Loucy (cell line): Measurements from ENCODE around the gene PPP4C.
A peak's percentile ranks its signal among the peaks of the same experiment; 100 is the strongest.

Experiments used
- H2AFZ ChIP-seq: fragments of 200-600 bp; sonication (generic); 2 replicates; pipeline ENCODE4 v1.6.0; 2016; ENCODE audit warnings: antibody characterized with exemption, mild to moderate bottlenecking, low read length, moderate library complexity
- H3F3A ChIP-seq: fragments of 200-600 bp; 2 replicates; pipeline ENCODE4 v1.6.0; 2016; ENCODE audit warnings: antibody characterized with exemption, low read depth, mild to moderate bottlenecking
- H3K27me3 ChIP-seq: fragments of 200-600 bp; sonication (generic); 2 replicates; pipeline ENCODE4 v1.6.1; 2014; ENCODE audit warnings: low read length, mild to moderate bottlenecking; ENCODE audit not compliant: insufficient read depth, poor library complexity, severe bottlenecking
- H3K36me3 ChIP-seq: fragments of 200-600 bp; sonication (generic); 2 replicates; pipeline ENCODE4 v1.6.1; 2016; ENCODE audit warnings: low read length; ENCODE audit not compliant: insufficient read depth
- H3K4me1 ChIP-seq: fragments of 200-600 bp; sonication (generic); 2 replicates; pipeline ENCODE4 v1.5.1; 2014; ENCODE audit warnings: low read length, mild to moderate bottlenecking; ENCODE audit not compliant: insufficient read depth, poor library complexity, severe bottlenecking
- H3K4me2 ChIP-seq: fragments of 200-600 bp; sonication (generic); 2 replicates; pipeline ENCODE4 v1.6.0; 2014; ENCODE audit warnings: antibody characterized with exemption, low read length, low read depth, mild to moderate bottlenecking; ENCODE audit not compliant: poor library complexity, severe bottlenecking
- H3K4me3 ChIP-seq: fragments of 200-600 bp; sonication (generic); 2 replicates; pipeline ENCODE4 v1.5.1; 2014; ENCODE audit warnings: low read length, mild to moderate bottlenecking, mixed read lengths; ENCODE audit not compliant: poor library complexity, severe bottlenecking
- H3K79me2 ChIP-seq: fragments of 200-600 bp; sonication (generic); 2 replicates; pipeline ENCODE4 v1.6.1; 2014; ENCODE audit warnings: low read length; ENCODE audit not compliant: insufficient read depth
- H3K9ac ChIP-seq: fragments of 200-600 bp; sonication (generic); 2 replicates; pipeline ENCODE4 v1.6.0; 2014; ENCODE audit warnings: mild to moderate bottlenecking, low read depth, low read length, moderate library complexity; ENCODE audit not compliant: poor library complexity, severe bottlenecking
- H3K9me2 ChIP-seq: fragments of 200-600 bp; sonication (generic); replicated peaks from 2 replicates; pipeline ENCODE4 v1.6.1; 2016; ENCODE audit warnings: low read depth, low read length, mixed read lengths
- H3K9me3 ChIP-seq: fragments of 200-600 bp; sonication (generic); 2 replicates; pipeline ENCODE4 v1.6.1; 2014; ENCODE audit warnings: mild to moderate bottlenecking, antibody characterized with exemption, low read length, low read depth; ENCODE audit not compliant: insufficient read depth
- H4K20me1 ChIP-seq: fragments of 200-600 bp; sonication (generic); 2 replicates; pipeline ENCODE4 v1.6.0; 2014; ENCODE audit warnings: antibody characterized with exemption, low read length, mild to moderate bottlenecking; ENCODE audit not compliant: insufficient read depth, poor library complexity, severe bottlenecking
- EZH2phosphoT487 ChIP-seq: fragments of 200-600 bp; IDR thresholded peaks from 2 replicates; pipeline ENCODE4 v1.6.1; 2018; ENCODE audit warnings: antibody characterized with exemption, mild to moderate bottlenecking, moderate library complexity, borderline replicate concordance
- TF ChIP-seq, protein P1 (sequence below): fragments of 200-600 bp; sonication (generic); conservative IDR thresholded peaks from 2 replicates; pipeline ENCODE4 v1.5.1; 2014; ENCODE audit warnings: mild to moderate bottlenecking, antibody characterized with exemption, low read length

PPP4C gene

GRCh38 chr16:30075503-30076275 lies at the start of gene PPP4C:
TSS of gene PPP4C (plus strand) at chr16:30075994. CDS start at chr16:30076378, 384 bp downstream.
- TF ChIP-seq, protein P1, sequence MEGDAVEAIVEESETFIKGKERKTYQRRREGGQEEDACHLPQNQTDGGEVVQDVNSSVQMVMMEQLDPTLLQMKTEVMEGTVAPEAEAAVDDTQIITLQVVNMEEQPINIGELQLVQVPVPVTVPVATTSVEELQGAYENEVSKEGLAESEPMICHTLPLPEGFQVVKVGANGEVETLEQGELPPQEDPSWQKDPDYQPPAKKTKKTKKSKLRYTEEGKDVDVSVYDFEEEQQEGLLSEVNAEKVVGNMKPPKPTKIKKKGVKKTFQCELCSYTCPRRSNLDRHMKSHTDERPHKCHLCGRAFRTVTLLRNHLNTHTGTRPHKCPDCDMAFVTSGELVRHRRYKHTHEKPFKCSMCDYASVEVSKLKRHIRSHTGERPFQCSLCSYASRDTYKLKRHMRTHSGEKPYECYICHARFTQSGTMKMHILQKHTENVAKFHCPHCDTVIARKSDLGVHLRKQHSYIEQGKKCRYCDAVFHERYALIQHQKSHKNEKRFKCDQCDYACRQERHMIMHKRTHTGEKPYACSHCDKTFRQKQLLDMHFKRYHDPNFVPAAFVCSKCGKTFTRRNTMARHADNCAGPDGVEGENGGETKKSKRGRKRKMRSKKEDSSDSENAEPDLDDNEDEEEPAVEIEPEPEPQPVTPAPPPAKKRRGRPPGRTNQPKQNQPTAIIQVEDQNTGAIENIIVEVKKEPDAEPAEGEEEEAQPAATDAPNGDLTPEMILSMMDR = no peak
- no peak for TF ChIP-seq EZH2phosphoT487
- Histone ChIP-seq H3K36me3 (peaks cover 28% of the 10 kb centered on the region; the same call in 1 of the 2 replicates), H3K9ac (peak within 1 kb of the TSS; percentile 95), H3K27me3 (peaks cover 5% of the 10 kb centered on the region), H3F3A (peaks cover 6% of the 10 kb centered on the region; the same call in 1 of the 2 replicates), H3K79me2 (peaks cover 74% of the 10 kb centered on the region), H3K4me3 (peak within 1 kb of the TSS; percentile 99), H4K20me1 (peaks cover 38% of the 10 kb centered on the region), H2AFZ (peak within 1 kb of the TSS; percentile 58), H3K9me3 (no peaks in the 10 kb centered on the region), H3K4me2 (peak within 1 kb of the TSS; percentile 97), H3K4me1 (peaks cover 28% of the 10 kb centered on the region), H3K9me2 (no peaks in the 10 kb centered on the region)

- H3F3A ChIP-seq = no peaks in the 10 kb centered on the region
- H3K9me2 ChIP-seq = no peaks in the 10 kb centered on the region
- H3K4me3 ChIP-seq = no peak overlapping the region
- H3K4me2 ChIP-seq = no peak overlapping the region
- no peak overlapping the region for H2AFZ ChIP-seq
- H3K79me2 ChIP-seq = no peaks in the 10 kb centered on the region
- no peaks in the 10 kb centered on the region for H3K27me3 ChIP-seq
- no peak overlapping the region for H3K9ac ChIP-seq
- H3K36me3 ChIP-seq = no peaks in the 10 kb centered on the region
- peaks cover 5% of the 10 kb centered on the region for H3K4me1 ChIP-seq
- H3K9me3 ChIP-seq = no peaks in the 10 kb centered on the region
- no peaks in the 10 kb centered on the region for H4K20me1 ChIP-seq
- TF ChIP-seq, protein P1 = no peak
- no peak for TF ChIP-seq EZH2phosphoT487
These were observed 49.3 kb upstream of the PPP4C start for GRCh38 chr16:30026449-30026848.

- Histone ChIP-seq H3K4me1 (peaks cover 12% of the 10 kb centered on the region), H3K4me3 (no peak overlapping the region), H2AFZ (no peak overlapping the region), H3F3A (no peaks in the 10 kb centered on the region), H3K27me3 (no peaks in the 10 kb centered on the region), H3K4me2 (no peak overlapping the region), H3K9ac (no peak overlapping the region), H3K9me2 (no peaks in the 10 kb centered on the region), H3K36me3 (no peaks in the 10 kb centered on the region), H3K9me3 (no peaks in the 10 kb centered on the region), H3K79me2 (no peaks in the 10 kb centered on the region), H4K20me1 (no peaks in the 10 kb centered on the region)
- TF ChIP-seq EZH2phosphoT487 = no peak
- TF ChIP-seq, protein P1 = no peak
These were observed 48.0 kb upstream of the PPP4C start for GRCh38 chr16:30027588-30028437.
